Gastrocnemius medialis (tissue), 4 donors: ENCODE results near the gene ATL1. TPM values are rescaled to one million over a fixed set of nuclear protein-coding genes. Genes with fewer than 3 reads are reported as not detected.

Source experiments
- ATAC-seq, 2 donors: fragments of 150-250 bp; one replicate each; pipeline ENCODE4 v1.9.1; 2016
- DNase-seq, 2 donors: peaks; one replicate each; pipeline ENCODE4 v3.0.0-alpha.2; 2019
- H3K27ac ChIP-seq, 4 donors: fragments of 200-600 bp; sonication (generic); 1 replicate in 1 of 4; 2 replicates in 3 of 4; pipeline ENCODE4 v1.5.1; 2016 to 2018; ENCODE audit warnings: mild to moderate bottlenecking in 2 of 4, moderate library complexity in 1 of 4
- H3K27me3 ChIP-seq, 3 donors: fragments of 200-600 bp; sonication (generic) in 2 of 3; 1 replicate in 1 of 3; 2 replicates in 2 of 3; pipeline versions ENCODE4 v1.5.1 to v1.6.0; 2016 to 2019; ENCODE audit warnings: mild to moderate bottlenecking in 1 of 3, moderate library complexity in 1 of 3
- H3K36me3 ChIP-seq, 2 donors: fragments of 200-600 bp; sonication (generic) in 1 of 2; one replicate each; pipeline ENCODE4 v1.5.1; 2017 to 2018
- H3K4me1 ChIP-seq, 2 donors: fragments of 200-600 bp; sonication (generic) in 1 of 2; one replicate each; pipeline ENCODE4 v1.5.1; 2016 to 2017; ENCODE audit warnings: mild to moderate bottlenecking in 2 of 2
- H3K4me3 ChIP-seq, 4 donors: fragments of 200-600 bp; sonication (generic) in 3 of 4; 1 replicate in 1 of 4; 2 replicates in 3 of 4; pipeline ENCODE4 v1.5.1; 2016 to 2019; ENCODE audit warnings: mild to moderate bottlenecking in 2 of 4
- H3K9me3 ChIP-seq, 3 donors: fragments of 200-600 bp; sonication (generic) in 2 of 3; 1 replicate in 1 of 3; 2 replicates in 2 of 3; pipeline ENCODE4 v1.5.1; 2016 to 2019
- CTCF ChIP-seq, 5 experiments: fragments of 450-650 bp in 3 of 5; fragments of 200-600 bp in 2 of 5; sonication (generic) in 2 of 5; IDR thresholded peaks in 4 of 5; conservative IDR thresholded peaks in 1 of 5; 1 replicate in 4 of 5; 2 replicates in 1 of 5; pipeline ENCODE4 v1.5.1; 2016 to 2019; ENCODE audit warnings: antibody characterized with exemption in 5 of 5, mild to moderate bottlenecking in 3 of 5, moderate library complexity in 3 of 5
- POLR2A ChIP-seq, 2 donors: fragments of 450-650 bp; IDR thresholded peaks; one replicate each; pipeline ENCODE4 v1.6.1; 2017; ENCODE audit warnings: antibody characterized with exemption in 2 of 2, mild to moderate bottlenecking in 2 of 2, moderate library complexity in 2 of 2
- in situ Hi-C, 4 donors: fragments of 200-750 bp; cut with MboI; loops; one replicate each; pipeline versions ENCODE4 v1.15.0 to v1.8.0; 2017; ENCODE audit warnings: low sequenced_read_pairs in 4 of 4
- intact Hi-C: fragments of 100-400 bp; cut with DNase I; formaldehyde crosslinking; loops from one replicate; pipeline ENCODE4 v1.15.1; 2023; ENCODE audit warnings: low total_unique reads
- total RNA-seq, 4 donors: library from RNA; depleted of rRNA; stranded (reverse); fragments of >200 nt; gene quantifications; one replicate each; pipeline versions ENCODE4 v1.1.0 to v1.2.3, GENCODE V29; 2016

ATL1 gene
- total RNA-seq, 4 donors from 2014 or later: 0.15 to 1.3 (median 0.58) TPM

DNA sequence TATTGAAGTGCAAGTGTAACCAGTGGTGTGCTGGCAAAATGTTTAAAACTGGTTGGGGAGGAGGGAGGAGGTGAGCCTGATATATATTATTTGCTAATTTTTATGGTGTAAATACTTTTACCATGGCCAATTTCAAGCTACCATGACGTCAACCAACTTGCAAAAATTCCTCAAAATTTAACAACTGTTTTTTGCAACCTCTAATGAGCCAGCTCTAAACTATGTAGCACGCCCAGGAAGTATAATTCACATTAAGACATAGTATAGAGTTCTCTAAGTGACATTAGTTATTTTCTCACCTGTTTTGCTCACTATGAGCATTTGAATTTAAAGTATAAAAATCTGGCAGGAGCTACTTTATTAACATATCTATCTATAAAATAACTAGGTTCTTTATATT, 41.4 kb downstream of the ATL1 start:
- H3K36me3 ChIP-seq: no peaks in the 10 kb centered on the region
- intact Hi-C loops: loop anchor here (10.0 kb wide), 1 partner anchor 263 kb away; no protein-coding TSS in a partner anchor
- no peak overlapping the region for H3K27ac ChIP-seq
- no peak for ATAC-seq
- H3K4me1 ChIP-seq: no peaks in the 10 kb centered on the region
- TF ChIP-seq POLR2A (IDR thresholded peaks at IDR 0.05): no peak
- TF ChIP-seq CTCF (IDR thresholded peaks at IDR 0.05 in 4 of 5, conservative IDR thresholded peaks at IDR 0.05 in 1 of 5): no peak
- DNase-seq: no peak
- H3K9me3 ChIP-seq: no peaks in the 10 kb centered on the region
- H3K4me3 ChIP-seq: no peak overlapping the region
- H3K27me3 ChIP-seq: no peaks in the 10 kb centered on the region
- in situ Hi-C loops: loop anchor here in 3 of 4 donors (5.0 to 10.0 kb wide), 4 partner anchors 173 to 256 kb away; no protein-coding TSS in a partner anchor

DNA sequence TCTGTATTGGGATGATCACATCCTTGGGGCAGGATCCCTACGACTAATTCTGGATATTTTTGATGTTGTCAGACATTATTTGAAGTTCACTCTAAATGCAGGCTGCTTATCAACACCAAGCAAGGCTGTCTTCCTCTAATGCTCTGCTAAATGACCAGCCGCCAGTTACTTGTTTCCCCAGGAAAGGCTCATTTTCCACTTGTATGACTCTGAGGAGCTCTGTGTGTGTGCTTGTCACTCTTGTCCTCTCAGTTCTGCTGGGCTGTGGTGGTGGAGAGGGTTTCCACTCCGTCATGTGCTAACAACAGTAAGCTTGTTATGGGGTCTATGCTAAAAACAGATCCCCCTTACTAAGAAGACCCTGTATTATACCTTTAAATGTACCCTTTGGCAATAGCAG, 42.1 kb downstream of the ATL1 start:
- no peak for DNase-seq
- Histone ChIP-seq H3K9me3 (no peaks in the 10 kb centered on the region), H3K36me3 (no peaks in the 10 kb centered on the region), H3K4me1 (no peaks in the 10 kb centered on the region), H3K27ac (no peak overlapping the region), H3K27me3 (no peaks in the 10 kb centered on the region), H3K4me3 (no peak overlapping the region)
- TF ChIP-seq CTCF (IDR thresholded peaks at IDR 0.05 in 4 of 5, conservative IDR thresholded peaks at IDR 0.05 in 1 of 5) (no peak), POLR2A (IDR thresholded peaks at IDR 0.05) (no peak)
- no peak for ATAC-seq
- intact Hi-C loops: loop anchor here (10.0 kb wide), 1 partner anchor 263 kb away; no protein-coding TSS in a partner anchor
- in situ Hi-C loops: loop anchor here in 3 of 4 donors (5.0 to 10.0 kb wide), 4 partner anchors 173 to 255 kb away; no protein-coding TSS in a partner anchor

DNA sequence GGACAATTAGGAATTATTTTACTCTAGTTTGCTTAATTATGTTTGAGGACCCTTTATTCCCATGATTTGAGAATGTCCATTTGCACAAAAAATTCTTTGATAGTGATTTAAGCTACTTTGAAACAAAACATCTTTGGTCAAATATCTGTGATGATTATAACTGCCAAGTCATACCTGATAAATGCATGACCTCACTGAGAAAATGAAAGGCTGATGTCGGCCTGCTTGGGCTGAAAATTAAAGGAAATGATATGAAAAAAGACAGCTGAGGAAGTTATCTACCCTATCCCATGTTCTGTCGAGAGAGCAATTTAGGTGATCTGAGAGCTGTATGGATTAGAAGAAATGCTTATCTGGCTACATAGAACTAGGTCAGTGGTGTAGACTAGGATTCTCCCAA, 43.6 kb downstream of the ATL1 start:
- ATAC-seq (no peak), DNase-seq (no peak)
- H3K36me3 ChIP-seq: no peaks in the 10 kb centered on the region
- intact Hi-C loops (loop anchor here (10.0 kb wide), 1 partner anchor 261 kb away; no protein-coding TSS in a partner anchor), in situ Hi-C loops (loop anchor here in 3 of 4 donors (5.0 to 10.0 kb wide), 4 partner anchors 171 to 254 kb away; no protein-coding TSS in a partner anchor)
- no peaks in the 10 kb centered on the region for H3K27me3 ChIP-seq
- no peak for TF ChIP-seq POLR2A (IDR thresholded peaks at IDR 0.05)
- TF ChIP-seq CTCF (IDR thresholded peaks at IDR 0.05 in 4 of 5, conservative IDR thresholded peaks at IDR 0.05 in 1 of 5): no peak
- H3K27ac ChIP-seq: no peak overlapping the region
- no peaks in the 10 kb centered on the region for H3K4me1 ChIP-seq
- H3K9me3 ChIP-seq: no peaks in the 10 kb centered on the region
- no peak overlapping the region for H3K4me3 ChIP-seq

GRCh38 chr14:50605766-50606165, 45.8 kb downstream of the ATL1 start:
- Histone ChIP-seq H3K27ac (no peak overlapping the region), H3K4me1 (no peaks in the 10 kb centered on the region), H3K9me3 (no peaks in the 10 kb centered on the region), H3K27me3 (no peaks in the 10 kb centered on the region), H3K4me3 (no peak overlapping the region), H3K36me3 (no peaks in the 10 kb centered on the region)
- intact Hi-C loops (loop anchor here (10.0 kb wide), 1 partner anchor 259 kb away; no protein-coding TSS in a partner anchor), in situ Hi-C loops (loop anchor here in 2 of 4 donors (10.0 kb wide), 2 partner anchors 169 to 249 kb away; no protein-coding TSS in a partner anchor)
- TF ChIP-seq POLR2A (IDR thresholded peaks at IDR 0.05) (no peak), CTCF (IDR thresholded peaks at IDR 0.05 in 4 of 5, conservative IDR thresholded peaks at IDR 0.05 in 1 of 5) (no peak)
- DNase-seq: no peak
- ATAC-seq: no peak
